OCI-LY1 (cell line): ENCODE measurements around the gene TGM1.
"Not testable (repeated sequence)": the region's sequence is repeated elsewhere in the genome, so short reads cannot be mapped to it uniquely, and the experiment has no call there.

Experiments used
- CTCF ChIP-seq: fragments of 200-600 bp; sonication (generic), shearing (Covaris generic); IDR thresholded peaks from 2 replicates; pipeline ENCODE4 v1.5.1; 2017; ENCODE audit warnings: mild to moderate bottlenecking, antibody characterized with exemption, low read length, moderate library complexity, mixed read lengths
- EZH2 ChIP-seq: fragments of 200-600 bp; sonication (generic), shearing (Covaris generic); IDR thresholded peaks from 2 replicates; pipeline ENCODE4 v1.8.0; 2017; ENCODE audit warnings: borderline replicate concordance, mixed run types, mild to moderate bottlenecking, antibody characterized with exemption, low read length, moderate library complexity, mixed read lengths

- TF ChIP-seq EZH2, CTCF: not testable (repeated sequence)
Measured at GRCh38 chr14:24216876-24217275, 46.1 kb downstream of the TGM1 start.
